ENCODE measurements around the gene RAB8B.

Gene RAB8B

DNA sequence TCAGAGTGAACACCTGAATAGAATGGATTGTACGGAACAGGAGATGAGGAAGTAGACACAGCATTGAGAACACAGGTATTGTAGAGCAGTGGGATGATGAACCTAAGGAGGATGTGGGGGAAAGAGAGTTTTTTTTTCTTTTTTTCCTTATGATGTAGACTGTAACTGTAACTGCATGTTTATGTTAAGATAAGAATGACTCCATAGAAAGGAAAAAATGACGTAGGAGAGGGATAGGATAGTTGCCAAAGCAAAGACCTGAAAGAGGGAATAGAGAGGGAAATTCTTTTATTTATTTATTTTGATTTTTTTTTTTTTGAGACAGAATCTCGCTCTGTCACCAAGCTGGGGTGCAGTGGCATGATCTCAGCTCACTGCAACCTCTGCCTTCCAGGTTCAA, 121.2 kb downstream of the RAB8B start:
- CTCF ChIA-PET: no interaction called here
- POLR2A ChIA-PET: no interaction called here

GRCh38 chr15:63312286-63312685, 122.9 kb downstream of the RAB8B start:
- no peaks in the 10 kb centered on the region for H3K36me3 ChIP-seq (ENCODE audit: control insufficient read depth in 2 of 2, insufficient read depth in 1 of 2, low read length in 2 of 2)
- no peaks in the 10 kb centered on the region for H3K9me3 ChIP-seq (ENCODE audit: control insufficient read depth, insufficient read depth, low read depth, low read length)
- TF ChIP-seq YY2 (tag by site-specific recombination; IDR thresholded peaks at IDR 0.05): no peak
- no peak for TF ChIP-seq ZNF24 (tag by site-specific recombination; IDR thresholded peaks at IDR 0.05)
- no peak for TF ChIP-seq SCRT1 (tag by site-specific recombination; IDR thresholded peaks at IDR 0.05; ENCODE audit: borderline replicate concordance)
- TF ChIP-seq ZNF157 (tag by site-specific recombination; IDR thresholded peaks at IDR 0.05): no peak
- no peak for TF ChIP-seq ZNF423 (tag by site-specific recombination; IDR thresholded peaks at IDR 0.05)
- TF ChIP-seq OSR2 (tag by site-specific recombination; IDR thresholded peaks at IDR 0.05): no peak
- TF ChIP-seq ZNF354C (tag by site-specific recombination; IDR thresholded peaks at IDR 0.05; ENCODE audit: borderline replicate concordance, low read depth): no peak
- no peak for TF ChIP-seq ZNF518A (tag by site-specific recombination; conservative IDR thresholded peaks at IDR 0.05; ENCODE audit: low read depth)
- no peak overlapping the region for H3K4me3 ChIP-seq (ENCODE audit: low read depth, low read length)
- POLR2A ChIA-PET: no interaction called here
- no peak overlapping the region for H3K27ac ChIP-seq (ENCODE audit: extremely low read depth, low read depth, low read length)
- no peaks in the 10 kb centered on the region for H3K4me1 ChIP-seq (ENCODE audit: control insufficient read depth, insufficient read depth, low read length)
- CTCF ChIA-PET: no interaction called here

More for the DNA sequence above, 121.2 kb downstream of the RAB8B start:
- H3K36me3 ChIP-seq (ENCODE audit: control insufficient read depth in 2 of 2, insufficient read depth in 1 of 2, low read length in 2 of 2): peaks cover 0 to 9% of the 10 kb centered on the region in 2 experiments; a peak in 1 of 3 replicates
- no peak overlapping the region for H3K27ac ChIP-seq (ENCODE audit: extremely low read depth, low read depth, low read length)
- TF ChIP-seq, protein P1, sequence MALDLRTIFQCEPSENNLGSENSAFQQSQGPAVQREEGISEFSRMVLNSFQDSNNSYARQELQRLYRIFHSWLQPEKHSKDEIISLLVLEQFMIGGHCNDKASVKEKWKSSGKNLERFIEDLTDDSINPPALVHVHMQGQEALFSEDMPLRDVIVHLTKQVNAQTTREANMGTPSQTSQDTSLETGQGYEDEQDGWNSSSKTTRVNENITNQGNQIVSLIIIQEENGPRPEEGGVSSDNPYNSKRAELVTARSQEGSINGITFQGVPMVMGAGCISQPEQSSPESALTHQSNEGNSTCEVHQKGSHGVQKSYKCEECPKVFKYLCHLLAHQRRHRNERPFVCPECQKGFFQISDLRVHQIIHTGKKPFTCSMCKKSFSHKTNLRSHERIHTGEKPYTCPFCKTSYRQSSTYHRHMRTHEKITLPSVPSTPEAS (tag by site-specific recombination; IDR thresholded peaks at IDR 0.05): no peak
- TF ChIP-seq ZNF629 (tag by site-specific recombination; IDR thresholded peaks at IDR 0.05): 0 out of 2 replicates have a peak, but pooled peaks have one; percentile 43
- TF ChIP-seq ZBTB17 (tag by site-specific recombination; IDR thresholded peaks at IDR 0.05): no peak
- no peak for TF ChIP-seq ZNF768 (tag by site-specific recombination; IDR thresholded peaks at IDR 0.05)
- no peak for TF ChIP-seq BCL11B (tag by site-specific recombination; IDR thresholded peaks at IDR 0.05; ENCODE audit: low read depth)
- H3K4me3 ChIP-seq (ENCODE audit: low read depth, low read length): no peak overlapping the region
- H3K4me1 ChIP-seq (ENCODE audit: control insufficient read depth, insufficient read depth, low read length): no peaks in the 10 kb centered on the region
- no peaks in the 10 kb centered on the region for H3K9me3 ChIP-seq (ENCODE audit: control insufficient read depth, insufficient read depth, low read depth, low read length)

DNA sequence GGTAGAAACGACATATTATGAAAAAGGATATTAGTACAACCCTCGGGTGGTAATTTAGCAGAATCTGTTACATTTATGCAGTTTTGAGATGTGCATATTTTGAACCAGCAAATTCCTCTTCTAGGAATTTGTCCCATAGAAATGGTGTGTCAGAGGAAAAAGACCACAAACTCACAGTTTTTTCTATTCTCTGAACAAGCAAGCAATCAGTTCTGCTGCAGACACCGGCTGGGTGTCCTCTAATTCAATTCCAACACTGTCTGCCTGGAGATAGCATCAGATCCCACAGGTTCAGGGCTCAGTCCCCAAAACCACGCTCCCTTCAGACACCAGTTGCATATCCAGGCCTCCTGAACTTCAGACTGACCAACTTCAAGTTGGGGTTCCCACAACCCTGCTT, 124.4 kb downstream of the RAB8B start:
- H3K36me3 ChIP-seq (ENCODE audit: control insufficient read depth in 2 of 2, insufficient read depth in 1 of 2, low read length in 2 of 2): no peaks in the 10 kb centered on the region
- H3K4me1 ChIP-seq (ENCODE audit: control insufficient read depth, insufficient read depth, low read length): no peaks in the 10 kb centered on the region
- no peak for TF ChIP-seq ZNF426 (tag by site-specific recombination; IDR thresholded peaks at IDR 0.05)
- no peak for TF ChIP-seq KLF9 (tag by site-specific recombination; IDR thresholded peaks at IDR 0.05; ENCODE audit: low read depth)
- no peaks in the 10 kb centered on the region for H3K9me3 ChIP-seq (ENCODE audit: control insufficient read depth, insufficient read depth, low read depth, low read length)
- H3K4me3 ChIP-seq (ENCODE audit: low read depth, low read length): no peak overlapping the region
- CTCF ChIA-PET: no interaction called here
- POLR2A ChIA-PET: no interaction called here
- H3K27ac ChIP-seq (ENCODE audit: extremely low read depth, low read depth, low read length): no peak overlapping the region
